ENCODE measurements around the gene ASAP2.

GRCh38 chr2:9167718-9168657 lies 38.6 kb upstream of the ASAP2 start:
- TF ChIP-seq POLR2AphosphoS5 (IDR thresholded peaks at IDR 0.05; ENCODE audit: low read depth, low read length): no peak
- TF ChIP-seq POLR2A (IDR thresholded peaks at IDR 0.05; ENCODE audit: low read depth, low read length): no peak
